Mucosa of rectum (tissue), 2 donors: ENCODE data around the gene GMEB2.
"Not testable (repeated sequence)": the region's sequence is repeated elsewhere in the genome, so short reads cannot be mapped to it uniquely, and the experiment has no call there.

Source experiments
- H3K27ac ChIP-seq, 2 donors: one replicate each; pipeline ENCODE4 v1.7.0; 2013; ENCODE audit warnings: inconsistent platforms in 2 of 2, low read depth in 2 of 2, low read length in 2 of 2
- H3K27me3 ChIP-seq, 2 donors: one replicate each; pipeline ENCODE4 v1.7.0; 2013; ENCODE audit warnings: low read length in 2 of 2; ENCODE audit not compliant: control insufficient read depth in 2 of 2, insufficient read depth in 2 of 2
- H3K36me3 ChIP-seq, 2 donors: one replicate each; pipeline ENCODE4 v1.7.0; 2013; ENCODE audit warnings: low read length in 2 of 2; ENCODE audit not compliant: control insufficient read depth in 2 of 2, insufficient read depth in 2 of 2
- H3K4me1 ChIP-seq, 2 donors: one replicate each; pipeline ENCODE4 v1.7.0; 2013; ENCODE audit warnings: low read length in 2 of 2, mild to moderate bottlenecking in 1 of 2; ENCODE audit not compliant: control insufficient read depth in 2 of 2, insufficient read depth in 2 of 2
- H3K4me3 ChIP-seq, 2 donors: one replicate each; pipeline ENCODE4 v1.7.0; 2013; ENCODE audit warnings: low read length in 2 of 2
- H3K9ac ChIP-seq, 2 donors: one replicate each; pipeline ENCODE4 v1.7.0; 2013; ENCODE audit warnings: low read length in 2 of 2, low read depth in 1 of 2, mild to moderate bottlenecking in 1 of 2
- H3K9me3 ChIP-seq, 2 donors: one replicate each; pipeline ENCODE4 v1.7.0; 2013; ENCODE audit warnings: low read length in 2 of 2; ENCODE audit not compliant: control insufficient read depth in 2 of 2
- donor health status: healthy.
- donor health status: Normal muscosa, but diverticular disease.

GMEB2 gene

GRCh38 chr20:63572071-63572787 is 54.7 kb downstream of the GMEB2 start:
- Histone ChIP-seq H3K9ac (no peak overlapping the region), H3K27me3 (no peaks in the 10 kb centered on the region), H3K36me3 (no peaks in the 10 kb centered on the region), H3K27ac (no peak overlapping the region), H3K4me3 (no peak overlapping the region), H3K4me1 (peaks cover 6 to 15% of the 10 kb centered on the region in 2 donors), H3K9me3 (no peaks in the 10 kb centered on the region)

GRCh38 chr20:63571087-63571478 is 55.8 kb downstream of the GMEB2 start:
- not testable (repeated sequence) for H3K27ac ChIP-seq, H3K4me3 ChIP-seq, H3K36me3 ChIP-seq, H3K9ac ChIP-seq, H3K9me3 ChIP-seq, H3K27me3 ChIP-seq
- peaks cover 6 to 15% of the 10 kb centered on the region in 2 donors for H3K4me1 ChIP-seq

- H3K36me3 ChIP-seq: peaks cover 0 to 6% of the 10 kb centered on the region in 2 donors
- H3K27ac ChIP-seq: no peak overlapping the region
Measured at GRCh38 chr20:63570281-63571086, 56.4 kb downstream of the GMEB2 start.

GRCh38 chr20:63568986-63569949 is 57.6 kb downstream of the GMEB2 start:
- Histone ChIP-seq H3K9ac (no peak overlapping the region), H3K36me3 (peaks cover 6 to 12% of the 10 kb centered on the region in 2 donors), H3K27me3 (no peaks in the 10 kb centered on the region), H3K27ac (no peak overlapping the region), H3K4me3 (no peak overlapping the region), H3K4me1 (peaks cover 6 to 13% of the 10 kb centered on the region in 2 donors), H3K9me3 (no peaks in the 10 kb centered on the region)

More at GRCh38 chr20:63570281-63571086, 56.4 kb downstream of the GMEB2 start:
- peaks cover 6 to 15% of the 10 kb centered on the region in 2 donors for H3K4me1 ChIP-seq
- no peak overlapping the region for H3K9ac ChIP-seq
- H3K27me3 ChIP-seq: no peaks in the 10 kb centered on the region
- no peak overlapping the region for H3K4me3 ChIP-seq
- H3K9me3 ChIP-seq: no peaks in the 10 kb centered on the region

GRCh38 chr20:63568170-63568981 is 58.5 kb downstream of the GMEB2 start:
- Histone ChIP-seq H3K4me3 (peak overlapping the region in 1 of 2 donors; percentile 26), H3K27me3 (no peaks in the 10 kb centered on the region), H3K27ac (peak overlapping the region in 1 of 2 donors; percentile 70), H3K9me3 (no peaks in the 10 kb centered on the region), H3K9ac (peak overlapping the region in 1 of 2 donors; percentile 3), H3K4me1 (peaks cover 4 to 8% of the 10 kb centered on the region in 2 donors), H3K36me3 (peaks cover 15 to 17% of the 10 kb centered on the region in 2 donors)

- peaks cover 19 to 22% of the 10 kb centered on the region in 2 donors for H3K36me3 ChIP-seq
- no peaks in the 10 kb centered on the region for H3K9me3 ChIP-seq
- no peaks in the 10 kb centered on the region for H3K27me3 ChIP-seq
- peak overlapping the region; percentile 21 to 70 for H3K27ac ChIP-seq
- peak overlapping the region in 1 of 2 donors; percentile 50 for H3K4me3 ChIP-seq
- H3K9ac ChIP-seq: peak overlapping the region in 1 of 2 donors; percentile 3
- H3K4me1 ChIP-seq: peaks cover 0 to 5% of the 10 kb centered on the region in 2 donors
Measured at GRCh38 chr20:63567386-63568169, 59.3 kb downstream of the GMEB2 start.

GRCh38 chr20:63567136-63567385 is 59.8 kb downstream of the GMEB2 start:
- H3K4me1 ChIP-seq: peaks cover 0 to 5% of the 10 kb centered on the region in 2 donors
- H3K27ac ChIP-seq: peak overlapping the region; percentile 9 to 21
- no peaks in the 10 kb centered on the region for H3K9me3 ChIP-seq
- no peaks in the 10 kb centered on the region for H3K27me3 ChIP-seq
- H3K4me3 ChIP-seq: no peak overlapping the region
- peaks cover 22% of the 10 kb centered on the region in 2 donors for H3K36me3 ChIP-seq
- no peak overlapping the region for H3K9ac ChIP-seq

- H3K4me3 ChIP-seq: no peak overlapping the region
- peak overlapping the region in 1 of 2 donors; percentile 9 for H3K27ac ChIP-seq
- peaks cover 0 to 5% of the 10 kb centered on the region in 2 donors for H3K4me1 ChIP-seq
- H3K9me3 ChIP-seq: no peaks in the 10 kb centered on the region
- no peak overlapping the region for H3K9ac ChIP-seq
- H3K27me3 ChIP-seq: no peaks in the 10 kb centered on the region
- peaks cover 22% of the 10 kb centered on the region in 2 donors for H3K36me3 ChIP-seq
Measured at GRCh38 chr20:63566395-63567135, 60.3 kb downstream of the GMEB2 start.
